COLO829 (cell line): ENCODE data around the gene RNGTT.

Source experiments
- DNase-seq: peaks from one replicate; pipeline ENCODE4 v3.0.0; 2012; ENCODE audit warnings: low spot score

Gene RNGTT

GRCh38 chr6:88586371-88587149, 376.9 kb downstream of the RNGTT start:
- DNase-seq, result no peak

- no peak for DNase-seq
Observed at GRCh38 chr6:88585276-88585692, 378.1 kb downstream of the RNGTT start.

DNA sequence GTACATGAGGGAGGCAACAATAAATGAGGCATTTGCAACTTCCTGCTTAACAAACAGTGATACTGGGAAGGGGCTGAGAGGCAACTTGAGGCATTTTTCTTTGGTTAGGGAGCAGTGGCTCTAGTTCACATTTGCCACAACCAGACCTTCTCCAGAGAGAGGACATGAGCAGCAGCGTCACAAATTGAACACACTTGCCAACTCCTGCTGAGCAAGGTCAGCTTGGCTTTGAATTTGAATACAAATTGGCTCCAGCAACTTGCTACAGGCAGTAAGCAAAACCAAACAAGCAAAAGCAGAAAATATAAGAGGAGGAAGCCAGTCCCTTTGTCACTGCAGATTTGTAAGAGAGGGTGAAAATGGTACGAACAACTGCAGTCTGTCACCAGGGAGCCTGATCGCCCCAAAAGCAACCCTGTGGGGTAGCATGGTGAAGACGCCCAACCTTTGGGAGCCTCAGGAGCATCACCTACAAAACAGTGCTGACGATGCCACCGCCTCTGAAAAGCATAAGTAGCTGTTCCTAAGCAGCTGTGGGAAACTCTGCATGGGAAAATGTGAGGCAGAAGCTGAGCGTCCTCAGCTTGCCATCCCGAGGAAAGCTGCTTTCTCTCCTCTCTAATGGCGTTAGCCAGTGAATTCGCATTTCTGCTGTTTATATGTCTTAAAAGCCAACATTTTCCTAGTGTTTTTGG, 378.7 kb downstream of the RNGTT start:
- DNase-seq, result no peak

DNA sequence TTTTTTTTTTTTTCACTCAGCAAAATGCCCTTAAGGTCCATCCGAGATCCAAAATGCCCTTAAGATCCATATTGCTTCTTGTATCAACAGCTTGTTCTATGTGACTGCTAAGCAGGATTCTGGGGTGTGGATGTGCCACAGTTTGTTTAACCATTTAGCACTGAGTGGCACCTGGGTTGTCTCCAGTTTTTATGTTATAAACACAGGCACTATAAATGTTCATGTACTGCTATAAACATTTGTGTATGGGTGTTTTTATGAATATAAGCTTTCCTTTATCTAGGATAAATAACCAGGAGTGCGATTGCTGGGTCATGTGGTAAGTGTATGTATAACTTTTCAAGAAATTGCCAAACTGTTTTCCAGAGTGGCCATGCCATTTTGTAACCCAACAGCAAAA, 386.0 kb downstream of the RNGTT start:
- DNase-seq, result no peak

GRCh38 chr6:88575536-88575935, 387.9 kb downstream of the RNGTT start:
- DNase-seq, result no peak

- DNase-seq, result no peak
Observed at GRCh38 chr6:88574651-88575050, 388.8 kb downstream of the RNGTT start.

DNA sequence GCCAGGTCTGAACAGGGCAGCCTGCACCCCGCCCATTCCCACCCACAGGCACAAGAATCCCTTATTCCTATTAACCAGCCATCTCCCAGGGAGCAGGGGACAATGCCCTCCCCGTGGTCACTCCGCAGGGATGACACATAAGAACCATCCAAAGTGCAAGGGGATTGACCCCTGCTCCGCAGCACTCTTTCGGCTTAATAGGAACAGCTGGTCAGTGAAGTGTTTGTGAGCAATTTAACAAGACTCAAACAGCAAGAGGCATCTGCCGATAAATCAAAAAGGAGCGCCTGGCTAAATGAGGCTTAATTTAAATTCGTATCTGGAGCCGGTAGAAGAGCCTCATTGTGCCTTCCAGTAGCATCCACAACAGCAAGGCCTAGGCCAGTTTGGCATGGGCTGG, 389.4 kb downstream of the RNGTT start:
- no peak for DNase-seq

- DNase-seq, result no peak
Observed at GRCh38 chr6:88573561-88573960, 389.9 kb downstream of the RNGTT start.

DNA sequence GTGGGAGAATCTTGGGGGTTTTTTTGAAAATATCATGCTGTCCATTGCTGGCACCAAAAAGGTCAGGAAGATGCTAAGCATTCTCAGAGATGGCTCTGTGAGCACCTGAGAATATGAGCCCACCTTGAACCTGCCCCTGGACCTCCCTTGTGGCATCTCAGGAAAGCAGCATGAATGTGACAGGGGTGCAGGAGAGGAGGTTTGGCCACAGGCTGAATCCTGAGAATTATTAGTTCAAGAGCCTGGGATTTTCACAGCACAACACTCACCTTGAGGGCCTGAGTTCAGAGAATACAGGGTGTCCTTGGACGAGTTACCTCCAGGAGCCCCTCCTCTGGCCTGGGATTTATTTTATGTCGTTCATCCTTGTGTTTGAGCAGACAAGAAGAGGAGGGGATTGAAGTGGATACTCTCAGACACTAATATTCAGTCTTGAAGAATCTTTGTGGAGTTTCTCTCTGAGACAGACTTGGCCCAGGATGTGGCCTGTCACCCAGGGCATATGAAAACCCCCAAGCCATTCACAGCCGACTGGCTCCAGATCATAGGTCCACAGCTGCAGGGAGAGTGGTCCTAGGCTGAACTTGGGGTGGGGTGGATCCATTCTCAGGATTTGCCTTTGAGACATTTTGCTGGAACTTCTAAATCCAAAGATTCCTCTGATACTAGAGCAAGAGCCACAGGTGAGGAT, 390.8 kb downstream of the RNGTT start:
- DNase-seq, result no peak

- no peak for DNase-seq
Observed at GRCh38 chr6:88569959-88570358, 393.5 kb downstream of the RNGTT start.

DNA sequence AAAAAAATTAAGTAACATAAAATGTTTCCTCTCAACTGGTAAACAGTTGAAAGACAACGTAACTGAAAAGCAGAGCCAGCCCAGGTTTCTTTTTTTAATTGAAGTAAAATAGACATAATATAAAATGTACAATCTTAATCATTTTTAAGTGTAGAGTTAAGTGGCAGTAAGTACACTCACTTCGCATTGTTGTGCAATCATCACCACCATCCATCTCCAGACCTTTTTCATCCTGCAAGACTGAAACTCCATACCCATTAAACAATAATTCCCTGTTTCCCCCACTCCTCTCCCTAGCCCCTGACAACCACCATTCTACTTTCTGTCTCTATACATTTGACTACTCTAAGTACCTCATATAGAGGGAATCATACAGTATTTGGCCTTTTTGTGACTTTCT, 395.7 kb downstream of the RNGTT start:
- DNase-seq, result no peak

DNA sequence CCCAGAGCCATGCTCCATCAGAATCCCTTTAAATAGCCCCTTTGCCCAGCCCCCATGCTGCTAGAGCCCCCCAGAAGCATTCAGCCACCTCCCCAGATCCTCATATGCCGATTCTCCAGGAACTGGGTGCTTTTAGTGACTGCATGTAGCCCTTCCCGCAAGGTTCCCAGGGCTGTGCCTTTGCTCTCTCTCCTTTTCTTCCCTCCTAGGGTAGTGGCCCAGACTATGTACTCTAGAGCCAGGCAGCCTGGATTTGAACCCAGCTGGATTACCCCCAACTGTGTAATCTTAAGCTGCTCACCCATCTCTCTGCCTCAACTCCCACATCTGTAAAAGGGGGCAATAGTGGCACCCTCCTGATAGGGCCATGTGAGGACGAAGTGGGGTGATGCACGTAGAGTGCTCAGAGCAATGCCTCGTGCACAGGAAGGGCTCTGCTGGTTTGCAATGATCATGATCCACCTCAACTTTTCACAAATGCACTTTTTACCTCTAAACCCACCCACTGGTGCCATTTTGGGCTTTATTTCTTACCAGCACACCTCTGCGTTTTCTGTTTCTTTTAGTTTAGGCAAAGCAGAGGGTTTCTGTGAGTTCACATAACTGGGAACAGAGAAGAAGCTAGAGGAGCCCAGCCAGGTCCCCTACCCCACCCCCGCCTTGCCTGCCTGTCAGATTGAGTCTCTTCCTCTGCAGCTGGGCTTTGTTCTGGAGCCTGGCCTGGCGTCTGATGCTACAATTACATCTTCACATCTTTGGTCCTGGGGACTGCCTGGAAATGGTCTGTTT, 396.5 kb downstream of the RNGTT start:
- DNase-seq, result no peak

- DNase-seq, result no peak
Observed at GRCh38 chr6:88565836-88566235, 397.6 kb downstream of the RNGTT start.

DNA sequence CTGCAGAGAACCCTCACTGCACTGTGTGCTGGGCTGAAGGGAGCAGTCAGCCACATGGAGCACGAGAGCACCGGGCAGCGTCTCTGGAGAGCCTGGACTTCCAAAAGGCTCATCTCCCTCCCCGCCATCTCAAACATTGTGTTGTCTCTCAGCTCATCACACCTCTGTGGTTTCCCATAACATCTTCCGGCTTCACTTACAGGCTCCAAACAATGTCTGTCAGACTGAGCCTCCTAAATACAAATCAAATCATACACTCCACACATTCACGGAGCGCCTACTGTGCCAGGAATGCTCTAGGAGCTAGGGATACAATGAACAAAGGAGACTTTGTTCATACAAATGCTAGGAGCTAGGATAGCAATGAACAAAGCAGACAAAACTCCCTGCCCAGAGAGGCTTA, 398.0 kb downstream of the RNGTT start:
- DNase-seq, result peak; percentile 80

- DNase-seq, result no peak
Observed at GRCh38 chr6:88563277-88563625, 400.2 kb downstream of the RNGTT start.

DNA sequence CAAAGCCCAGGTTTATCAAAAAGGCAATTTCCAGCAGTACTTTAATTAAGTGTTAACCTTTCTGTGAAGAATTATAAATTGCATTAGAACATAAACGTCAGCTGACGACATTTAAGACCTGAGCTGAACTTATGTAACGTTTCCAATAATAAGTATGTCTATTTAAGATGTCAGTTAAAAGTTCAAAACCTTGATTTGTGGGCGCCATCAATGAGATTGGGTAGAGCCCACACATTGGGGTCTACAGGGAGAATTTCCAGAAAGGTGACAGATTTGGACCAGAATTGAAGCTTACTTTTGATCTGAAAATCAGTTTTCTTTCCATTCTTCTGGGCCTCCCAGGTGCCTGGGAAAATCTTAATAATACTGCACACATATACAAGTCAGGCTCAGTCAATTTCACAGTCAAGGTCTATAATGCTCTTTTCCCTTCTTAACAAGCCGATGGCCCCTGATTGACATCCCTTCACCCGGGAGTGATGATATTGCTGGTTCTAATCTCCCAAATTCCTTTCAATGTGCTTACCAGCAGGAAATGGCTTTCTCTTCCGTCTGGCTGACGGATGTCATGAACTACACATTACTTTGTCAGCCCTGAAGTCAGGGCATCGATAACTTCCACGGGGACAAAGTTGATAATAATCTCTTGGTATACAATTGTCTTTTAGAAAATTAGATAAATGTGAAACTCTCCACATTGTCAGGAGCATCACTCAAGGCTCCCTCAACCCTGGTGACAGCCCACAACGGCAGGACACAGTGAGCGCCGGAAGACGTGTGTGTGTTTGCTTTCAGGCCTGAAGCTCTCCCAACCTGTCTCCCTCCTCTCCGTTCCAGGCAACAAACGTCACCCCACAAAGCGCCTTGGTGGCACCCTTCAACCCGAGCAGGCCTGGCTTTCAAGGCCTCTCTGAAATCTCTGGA, 400.8 kb downstream of the RNGTT start:
- no peak for DNase-seq

GRCh38 chr6:88561954-88562315, 401.5 kb downstream of the RNGTT start:
- no peak for DNase-seq

DNA sequence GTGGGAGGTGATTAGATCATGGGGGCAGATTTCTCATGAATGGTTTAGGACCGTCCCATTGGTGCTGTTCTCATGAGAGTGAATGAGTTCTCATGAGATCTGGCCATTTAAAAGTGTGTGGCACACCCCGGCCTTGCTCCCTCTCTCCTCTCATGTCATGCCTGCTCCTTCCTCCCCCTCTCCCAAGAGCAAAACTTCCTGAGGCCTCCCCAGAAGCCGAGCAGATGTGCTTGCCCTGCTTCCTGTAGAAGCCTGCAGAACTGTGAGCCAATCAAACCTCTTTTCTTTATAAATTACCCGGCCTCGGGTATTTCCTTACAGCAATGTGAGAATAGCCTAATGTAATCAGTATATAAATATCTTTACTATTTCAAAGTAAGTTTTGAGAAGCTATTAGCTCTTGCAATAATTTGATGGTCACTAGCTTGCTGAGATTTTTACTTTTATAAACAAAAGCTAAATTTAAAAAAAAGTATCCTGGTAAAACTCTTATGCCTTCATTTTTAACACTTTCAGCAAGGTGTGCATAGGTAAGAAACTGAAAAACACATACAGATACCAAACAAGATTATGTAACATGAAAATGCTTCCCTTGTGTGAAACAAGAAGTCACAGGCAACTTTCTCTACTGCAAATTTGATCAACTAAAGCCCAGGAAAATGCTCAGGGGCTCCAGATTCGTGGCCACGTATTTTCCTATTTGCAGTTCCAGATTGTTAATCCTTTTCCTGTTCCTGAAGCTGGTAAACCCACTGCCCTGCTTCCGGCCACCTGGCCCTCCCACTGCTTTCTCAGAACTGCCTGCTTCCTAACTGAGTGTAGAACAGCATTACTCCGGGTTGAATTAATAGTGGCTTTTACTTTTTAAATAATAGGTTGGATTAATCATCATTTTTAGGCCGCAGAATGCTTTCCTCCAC, 402.1 kb downstream of the RNGTT start:
- no peak for DNase-seq
